OCI-M2 (cell line): ENCODE results near the gene POLG.
"Not testable (repeated sequence)": the region's sequence is repeated elsewhere in the genome, so short reads cannot be mapped to it uniquely, and the experiment has no call there.

Experiments used
- DNase-seq: peaks from one replicate; lab custom pipeline; 2025; ENCODE audit not compliant: unreplicated experiment; lab: John Stamatoyannopoulos, UW

POLG gene

DNA sequence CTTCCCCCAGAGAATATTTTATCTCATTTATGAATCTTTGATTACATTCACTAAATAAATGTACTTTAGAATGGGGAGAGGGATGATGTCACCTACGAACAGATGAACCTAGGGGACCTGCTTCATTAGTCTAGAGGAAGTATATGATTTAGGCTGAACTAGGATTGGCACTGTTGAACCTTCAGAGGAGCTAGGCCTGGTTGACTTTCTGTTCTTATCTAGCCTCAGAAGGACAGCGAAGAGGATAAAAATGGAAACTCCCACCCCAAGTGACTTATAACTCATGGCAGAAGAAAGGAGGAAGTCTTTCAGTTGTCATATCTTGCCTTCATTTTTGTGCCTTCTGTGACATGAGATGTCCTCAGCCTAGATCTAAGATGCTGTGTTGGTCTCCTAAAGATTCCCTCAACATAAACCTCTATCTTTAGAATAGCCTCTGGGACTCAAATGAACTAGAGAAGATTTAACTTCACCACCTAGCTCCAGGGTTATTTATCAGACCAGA, 42.6 kb downstream of the POLG start:
- no peak for DNase-seq

DNA sequence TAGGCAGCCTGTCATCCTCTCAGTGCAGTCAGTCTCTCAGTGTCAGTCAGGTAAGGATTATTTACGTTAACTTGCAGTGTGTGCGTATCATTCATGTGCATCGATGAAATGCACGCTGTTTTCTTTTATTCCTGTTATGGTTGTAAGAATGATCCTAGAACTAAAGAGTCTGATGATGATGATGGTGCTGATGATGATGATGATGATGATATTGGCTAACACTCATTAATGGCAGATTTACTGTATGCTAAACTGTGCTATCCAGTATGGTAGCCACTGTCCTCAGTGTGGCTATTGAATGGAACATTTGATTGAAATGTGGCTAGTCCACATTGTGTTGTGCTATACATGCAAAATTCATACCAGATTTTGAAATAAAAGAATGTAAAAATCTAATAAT, 51.4 kb downstream of the POLG start:
- no peak for DNase-seq

DNA sequence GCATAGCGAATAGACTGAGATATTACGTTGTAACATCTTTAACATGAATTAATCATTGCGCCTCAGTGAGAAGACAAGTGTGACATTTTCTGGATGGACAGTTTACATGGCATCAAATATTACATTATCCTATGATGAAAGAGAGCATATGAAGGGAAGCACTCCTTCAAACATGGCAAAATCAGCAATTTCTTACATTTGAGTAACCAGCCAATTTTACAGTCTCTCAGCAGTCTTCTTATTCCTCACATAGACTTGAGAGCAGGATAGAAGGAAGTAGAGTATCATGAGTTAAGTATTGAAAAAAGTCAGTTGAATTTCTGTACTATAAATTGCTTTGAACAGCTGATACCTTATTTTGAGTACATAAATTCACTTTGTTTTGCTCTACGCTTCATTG, 52.0 kb downstream of the POLG start:
- DNase-seq: no peak

DNA sequence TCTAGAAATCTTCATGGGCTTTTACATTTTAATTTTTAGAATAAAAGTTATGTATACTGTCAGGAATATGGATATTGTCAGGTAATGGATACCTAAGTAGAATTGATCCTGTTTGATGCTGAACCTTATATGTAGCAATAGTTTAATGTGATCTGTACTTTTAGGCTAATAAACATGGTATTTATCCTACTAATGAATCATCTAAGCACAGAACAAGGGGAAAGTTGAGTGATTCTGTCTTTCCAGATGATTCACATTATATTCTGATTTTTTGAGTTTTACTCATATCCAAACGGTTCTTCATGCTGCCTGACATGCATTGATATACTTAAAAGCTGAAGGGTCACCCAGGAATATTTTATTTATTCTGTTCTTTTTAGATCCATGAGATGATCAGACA, 56.3 kb downstream of the POLG start:
- DNase-seq: no peak

- DNase-seq: not testable (repeated sequence)
These were observed 57.3 kb downstream of the POLG start for GRCh38 chr15:89277281-89277680.
